HL-60 (cell line): ENCODE measurements around the gene NFE2L2.

Experiments
- DNase-seq, 2 experiments: peaks; one replicate each; pipeline ENCODE4 v3.0.0-alpha.2; 2010 to 2020; ENCODE audit warnings: low read depth in 1 of 2, low spot score in 1 of 2
- H3K27ac ChIP-seq: fragments of 250-450 bp; sonication (Bioruptor Pico); replicated peaks from 2 replicates; pipeline ENCODE4 v1.5.1; 2020; ENCODE audit warnings: mild to moderate bottlenecking, moderate library complexity
- H3K27me3 ChIP-seq: fragments of 250-450 bp; sonication (Bioruptor Pico); 2 replicates; pipeline ENCODE4 v1.5.1; 2021; ENCODE audit warnings: mild to moderate bottlenecking, moderate library complexity; ENCODE audit not compliant: insufficient read depth, poor library complexity, severe bottlenecking
- H3K4me3 ChIP-seq: replicated peaks from 2 replicates; pipeline ENCODE4 v1.5.1; 2011; ENCODE audit warnings: mild to moderate bottlenecking, control low read depth, low read length; ENCODE audit not compliant: insufficient read depth
- GABPA ChIP-seq: IDR thresholded peaks from 2 replicates; pipeline ENCODE4 v1.6.1; 2012; ENCODE audit warnings: low read depth
- POLR2AphosphoS5 ChIP-seq: IDR thresholded peaks from 2 replicates; pipeline ENCODE4 v1.6.1; 2012; ENCODE audit warnings: low read depth
- SPI1 ChIP-seq: IDR thresholded peaks from 2 replicates; pipeline ENCODE4 v1.6.1; 2012; ENCODE audit warnings: low read depth, mild to moderate bottlenecking, borderline replicate concordance
- TF ChIP-seq, protein P1 (sequence below): IDR thresholded peaks from 2 replicates; pipeline ENCODE4 v1.6.1; 2012; ENCODE audit warnings: low read depth; ENCODE audit not compliant: insufficient replicate concordance
- TF ChIP-seq, protein P2 (sequence below): IDR thresholded peaks from one replicate; pipeline ENCODE4 v1.5.1; 2011; ENCODE audit warnings: low read length, control low read depth, inconsistent platforms; ENCODE audit not compliant: insufficient read depth

The NFE2L2 gene

DNA sequence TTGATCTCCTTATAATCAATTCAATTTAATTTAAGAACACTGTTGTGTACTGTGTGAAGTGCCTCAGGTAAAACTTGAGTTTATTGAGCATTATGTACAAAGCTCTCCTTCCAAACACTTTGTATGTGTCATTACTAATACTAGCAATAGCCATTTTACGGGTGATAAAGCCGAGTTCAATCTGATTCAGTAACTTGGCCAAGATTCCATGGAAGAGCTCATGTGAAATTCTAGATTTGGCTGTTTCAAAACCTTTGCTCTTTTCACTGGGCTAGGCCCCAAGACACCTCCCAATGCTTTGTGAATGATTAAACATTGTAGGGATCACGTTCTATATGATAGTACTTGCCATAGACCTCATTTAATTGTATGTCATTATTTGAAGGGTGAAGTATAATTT, 8.9 kb upstream of the NFE2L2 start:
- no peak for DNase-seq
- H3K4me3 ChIP-seq, result no peak overlapping the region
- TF ChIP-seq POLR2AphosphoS5 (no peak), SPI1 (no peak)
- TF ChIP-seq, protein P1, sequence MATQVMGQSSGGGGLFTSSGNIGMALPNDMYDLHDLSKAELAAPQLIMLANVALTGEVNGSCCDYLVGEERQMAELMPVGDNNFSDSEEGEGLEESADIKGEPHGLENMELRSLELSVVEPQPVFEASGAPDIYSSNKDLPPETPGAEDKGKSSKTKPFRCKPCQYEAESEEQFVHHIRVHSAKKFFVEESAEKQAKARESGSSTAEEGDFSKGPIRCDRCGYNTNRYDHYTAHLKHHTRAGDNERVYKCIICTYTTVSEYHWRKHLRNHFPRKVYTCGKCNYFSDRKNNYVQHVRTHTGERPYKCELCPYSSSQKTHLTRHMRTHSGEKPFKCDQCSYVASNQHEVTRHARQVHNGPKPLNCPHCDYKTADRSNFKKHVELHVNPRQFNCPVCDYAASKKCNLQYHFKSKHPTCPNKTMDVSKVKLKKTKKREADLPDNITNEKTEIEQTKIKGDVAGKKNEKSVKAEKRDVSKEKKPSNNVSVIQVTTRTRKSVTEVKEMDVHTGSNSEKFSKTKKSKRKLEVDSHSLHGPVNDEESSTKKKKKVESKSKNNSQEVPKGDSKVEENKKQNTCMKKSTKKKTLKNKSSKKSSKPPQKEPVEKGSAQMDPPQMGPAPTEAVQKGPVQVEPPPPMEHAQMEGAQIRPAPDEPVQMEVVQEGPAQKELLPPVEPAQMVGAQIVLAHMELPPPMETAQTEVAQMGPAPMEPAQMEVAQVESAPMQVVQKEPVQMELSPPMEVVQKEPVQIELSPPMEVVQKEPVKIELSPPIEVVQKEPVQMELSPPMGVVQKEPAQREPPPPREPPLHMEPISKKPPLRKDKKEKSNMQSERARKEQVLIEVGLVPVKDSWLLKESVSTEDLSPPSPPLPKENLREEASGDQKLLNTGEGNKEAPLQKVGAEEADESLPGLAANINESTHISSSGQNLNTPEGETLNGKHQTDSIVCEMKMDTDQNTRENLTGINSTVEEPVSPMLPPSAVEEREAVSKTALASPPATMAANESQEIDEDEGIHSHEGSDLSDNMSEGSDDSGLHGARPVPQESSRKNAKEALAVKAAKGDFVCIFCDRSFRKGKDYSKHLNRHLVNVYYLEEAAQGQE, result no peak
- TF ChIP-seq, protein P2, sequence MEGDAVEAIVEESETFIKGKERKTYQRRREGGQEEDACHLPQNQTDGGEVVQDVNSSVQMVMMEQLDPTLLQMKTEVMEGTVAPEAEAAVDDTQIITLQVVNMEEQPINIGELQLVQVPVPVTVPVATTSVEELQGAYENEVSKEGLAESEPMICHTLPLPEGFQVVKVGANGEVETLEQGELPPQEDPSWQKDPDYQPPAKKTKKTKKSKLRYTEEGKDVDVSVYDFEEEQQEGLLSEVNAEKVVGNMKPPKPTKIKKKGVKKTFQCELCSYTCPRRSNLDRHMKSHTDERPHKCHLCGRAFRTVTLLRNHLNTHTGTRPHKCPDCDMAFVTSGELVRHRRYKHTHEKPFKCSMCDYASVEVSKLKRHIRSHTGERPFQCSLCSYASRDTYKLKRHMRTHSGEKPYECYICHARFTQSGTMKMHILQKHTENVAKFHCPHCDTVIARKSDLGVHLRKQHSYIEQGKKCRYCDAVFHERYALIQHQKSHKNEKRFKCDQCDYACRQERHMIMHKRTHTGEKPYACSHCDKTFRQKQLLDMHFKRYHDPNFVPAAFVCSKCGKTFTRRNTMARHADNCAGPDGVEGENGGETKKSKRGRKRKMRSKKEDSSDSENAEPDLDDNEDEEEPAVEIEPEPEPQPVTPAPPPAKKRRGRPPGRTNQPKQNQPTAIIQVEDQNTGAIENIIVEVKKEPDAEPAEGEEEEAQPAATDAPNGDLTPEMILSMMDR, result no peak
- no peaks in the 10 kb centered on the region for H3K27me3 ChIP-seq
- no peak overlapping the region for H3K27ac ChIP-seq

DNA sequence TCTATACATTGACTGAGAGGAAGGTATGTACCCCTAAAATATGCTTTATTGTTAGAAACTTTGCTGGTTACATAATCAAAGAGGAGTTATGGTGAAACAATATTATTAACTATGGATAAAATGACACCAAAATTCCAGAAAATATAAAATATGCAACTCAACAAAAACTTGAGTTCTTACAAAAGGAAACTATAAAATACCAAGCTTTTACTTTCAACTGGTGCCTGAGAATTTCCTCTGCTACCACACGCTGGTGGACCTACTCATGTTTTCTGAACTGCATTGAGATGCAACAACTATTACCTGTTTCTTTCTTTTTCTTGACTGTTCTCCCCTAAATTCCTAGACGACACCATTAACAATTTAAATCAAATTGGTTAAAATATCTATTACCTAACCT, 8.2 kb upstream of the NFE2L2 start:
- TF ChIP-seq POLR2AphosphoS5 (no peak), SPI1 (no peak), GABPA (no peak)
- TF ChIP-seq, protein P1, result no peak
- TF ChIP-seq, protein P2, result no peak
- no peak for DNase-seq
- Histone ChIP-seq H3K4me3 (no peak overlapping the region), H3K27ac (no peak overlapping the region), H3K27me3 (no peaks in the 10 kb centered on the region)

DNA sequence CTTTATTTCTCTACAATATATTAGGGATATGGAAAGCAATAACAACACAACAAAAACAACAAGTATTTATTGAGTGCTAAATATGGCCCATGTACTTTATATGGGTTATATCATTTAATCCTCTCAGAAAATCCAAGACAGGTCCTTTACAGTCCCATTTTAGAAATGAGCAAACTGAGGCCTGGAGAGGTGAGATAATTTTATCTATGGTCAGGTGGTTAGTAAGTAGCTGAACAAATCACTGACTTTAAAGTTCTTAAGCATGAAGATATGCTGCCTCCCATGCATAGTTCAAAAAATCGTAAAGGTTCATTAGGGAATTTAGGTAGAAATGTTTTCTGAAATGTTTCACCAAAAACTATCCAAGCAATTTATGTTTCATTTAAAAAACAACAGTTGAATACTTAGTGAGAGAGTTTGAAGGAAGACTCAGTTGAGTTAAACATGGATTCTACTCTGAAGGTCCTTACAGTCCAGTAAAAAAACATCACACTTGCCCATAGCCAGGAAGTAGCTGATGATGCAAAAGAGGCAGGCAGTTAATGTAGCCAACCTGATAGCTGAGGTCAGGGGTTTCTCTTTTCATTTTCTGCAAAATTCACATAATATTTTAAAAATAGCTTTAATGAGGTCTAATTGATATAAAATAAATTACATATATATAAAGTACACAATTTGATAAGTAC, 7.6 kb upstream of the NFE2L2 start:
- DNase-seq, result no peak
- no peak overlapping the region for H3K4me3 ChIP-seq
- H3K27ac ChIP-seq, result no peak overlapping the region
- no peaks in the 10 kb centered on the region for H3K27me3 ChIP-seq
- TF ChIP-seq GABPA (no peak), POLR2AphosphoS5 (no peak), SPI1 (no peak)
- TF ChIP-seq, protein P1, result no peak
- TF ChIP-seq, protein P2, result no peak
